KMS-11 (cell line): ENCODE measurements around the gene CTBP2.

Experiments used
- H2AFZ ChIP-seq: fragments of 200-600 bp; sonication (generic); 2 replicates; pipeline ENCODE4 v1.6.1; 2016; ENCODE audit warnings: antibody characterized with exemption, mixed run types, low read depth
- H3K27ac ChIP-seq: fragments of 200-600 bp; sonication (generic); 2 replicates; pipeline ENCODE4 v1.6.1; 2016; ENCODE audit warnings: mild to moderate bottlenecking, mixed run types
- H3K27me3 ChIP-seq: fragments of 200-600 bp; sonication (generic); 2 replicates; pipeline ENCODE4 v1.6.1; 2017; ENCODE audit warnings: mild to moderate bottlenecking, low read depth, mixed run types, moderate library complexity; ENCODE audit not compliant: insufficient read depth
- H3K36me3 ChIP-seq: fragments of 200-600 bp; sonication (generic); 2 replicates; pipeline ENCODE4 v1.6.1; 2017; ENCODE audit warnings: mild to moderate bottlenecking, mixed run types; ENCODE audit not compliant: insufficient read depth
- H3K4me1 ChIP-seq: fragments of 200-600 bp; sonication (generic); 2 replicates; pipeline ENCODE4 v1.6.1; 2016; ENCODE audit warnings: mild to moderate bottlenecking, low read depth, mixed run types; ENCODE audit not compliant: poor library complexity, severe bottlenecking
- H3K4me2 ChIP-seq: fragments of 200-600 bp; sonication (generic); 2 replicates; pipeline ENCODE4 v1.7.0; 2016; ENCODE audit warnings: mild to moderate bottlenecking, mixed run types
- H3K4me3 ChIP-seq: fragments of 200-600 bp; sonication (generic); IDR thresholded peaks from 2 replicates; pipeline ENCODE4 v1.6.1; 2017; ENCODE audit warnings: low read depth, low read length, mixed read lengths; ENCODE audit not compliant: insufficient read depth
- H3K79me2 ChIP-seq: fragments of 200-600 bp; sonication (generic); 2 replicates; pipeline ENCODE4 v1.6.1; 2016; ENCODE audit warnings: low read depth, mixed run types; ENCODE audit not compliant: insufficient read depth
- H3K9ac ChIP-seq: fragments of 200-600 bp; sonication (generic); 2 replicates; pipeline ENCODE4 v1.6.1; 2016; ENCODE audit warnings: mild to moderate bottlenecking, mixed run types
- H4K20me1 ChIP-seq: fragments of 200-600 bp; sonication (generic); 2 replicates; pipeline ENCODE4 v1.6.1; 2016; ENCODE audit warnings: mild to moderate bottlenecking, mixed run types; ENCODE audit not compliant: insufficient read depth
- TF ChIP-seq, protein P1 (sequence below): fragments of 200-600 bp; sonication (generic); conservative IDR thresholded peaks from 2 replicates; pipeline ENCODE4 v1.6.1; 2017; ENCODE audit warnings: low read depth, mild to moderate bottlenecking, antibody characterized with exemption, low read length, moderate library complexity, mixed read lengths

Gene CTBP2

DNA sequence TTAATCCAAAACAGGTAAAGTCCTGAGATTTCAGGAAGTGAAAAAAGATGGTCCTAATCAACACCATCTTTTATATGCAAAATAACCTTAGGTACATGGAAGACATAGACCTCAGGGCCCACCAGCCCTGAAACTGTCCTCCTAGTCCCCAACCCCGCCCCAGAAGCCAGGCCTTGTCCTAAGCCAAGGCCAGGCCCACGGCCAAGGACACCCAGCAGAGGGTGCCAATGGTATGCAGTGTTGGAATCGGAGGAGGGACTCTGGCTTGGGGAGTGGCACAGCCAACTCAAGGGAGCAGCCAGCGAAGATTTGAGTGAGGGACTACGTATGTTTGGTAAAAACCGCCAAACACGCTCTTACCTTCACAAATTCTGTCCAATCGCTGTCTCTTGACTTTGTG, 121.7 kb downstream of the CTBP2 start:
- Histone ChIP-seq H3K27ac (no peak overlapping the region), H3K36me3 (no peaks in the 10 kb centered on the region), H3K27me3 (no peaks in the 10 kb centered on the region), H3K4me1 (no peaks in the 10 kb centered on the region), H4K20me1 (no peaks in the 10 kb centered on the region), H3K4me2 (no peak overlapping the region), H2AFZ (no peak overlapping the region), H3K79me2 (no peaks in the 10 kb centered on the region), H3K4me3 (no peak overlapping the region), H3K9ac (no peak overlapping the region)
- TF ChIP-seq, protein P1, sequence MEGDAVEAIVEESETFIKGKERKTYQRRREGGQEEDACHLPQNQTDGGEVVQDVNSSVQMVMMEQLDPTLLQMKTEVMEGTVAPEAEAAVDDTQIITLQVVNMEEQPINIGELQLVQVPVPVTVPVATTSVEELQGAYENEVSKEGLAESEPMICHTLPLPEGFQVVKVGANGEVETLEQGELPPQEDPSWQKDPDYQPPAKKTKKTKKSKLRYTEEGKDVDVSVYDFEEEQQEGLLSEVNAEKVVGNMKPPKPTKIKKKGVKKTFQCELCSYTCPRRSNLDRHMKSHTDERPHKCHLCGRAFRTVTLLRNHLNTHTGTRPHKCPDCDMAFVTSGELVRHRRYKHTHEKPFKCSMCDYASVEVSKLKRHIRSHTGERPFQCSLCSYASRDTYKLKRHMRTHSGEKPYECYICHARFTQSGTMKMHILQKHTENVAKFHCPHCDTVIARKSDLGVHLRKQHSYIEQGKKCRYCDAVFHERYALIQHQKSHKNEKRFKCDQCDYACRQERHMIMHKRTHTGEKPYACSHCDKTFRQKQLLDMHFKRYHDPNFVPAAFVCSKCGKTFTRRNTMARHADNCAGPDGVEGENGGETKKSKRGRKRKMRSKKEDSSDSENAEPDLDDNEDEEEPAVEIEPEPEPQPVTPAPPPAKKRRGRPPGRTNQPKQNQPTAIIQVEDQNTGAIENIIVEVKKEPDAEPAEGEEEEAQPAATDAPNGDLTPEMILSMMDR: no peak

- H4K20me1 ChIP-seq: no peaks in the 10 kb centered on the region
- no peaks in the 10 kb centered on the region for H3K36me3 ChIP-seq
- H3K4me3 ChIP-seq: no peak overlapping the region
- no peak overlapping the region for H3K4me2 ChIP-seq
- H3K27ac ChIP-seq: no peak overlapping the region
- TF ChIP-seq, protein P1: no peak
- no peak overlapping the region for H2AFZ ChIP-seq
- no peaks in the 10 kb centered on the region for H3K79me2 ChIP-seq
- H3K4me1 ChIP-seq: no peaks in the 10 kb centered on the region
- H3K27me3 ChIP-seq: no peaks in the 10 kb centered on the region
- no peak overlapping the region for H3K9ac ChIP-seq
Measured at GRCh38 chr10:125037145-125037877, 123.1 kb downstream of the CTBP2 start.

DNA sequence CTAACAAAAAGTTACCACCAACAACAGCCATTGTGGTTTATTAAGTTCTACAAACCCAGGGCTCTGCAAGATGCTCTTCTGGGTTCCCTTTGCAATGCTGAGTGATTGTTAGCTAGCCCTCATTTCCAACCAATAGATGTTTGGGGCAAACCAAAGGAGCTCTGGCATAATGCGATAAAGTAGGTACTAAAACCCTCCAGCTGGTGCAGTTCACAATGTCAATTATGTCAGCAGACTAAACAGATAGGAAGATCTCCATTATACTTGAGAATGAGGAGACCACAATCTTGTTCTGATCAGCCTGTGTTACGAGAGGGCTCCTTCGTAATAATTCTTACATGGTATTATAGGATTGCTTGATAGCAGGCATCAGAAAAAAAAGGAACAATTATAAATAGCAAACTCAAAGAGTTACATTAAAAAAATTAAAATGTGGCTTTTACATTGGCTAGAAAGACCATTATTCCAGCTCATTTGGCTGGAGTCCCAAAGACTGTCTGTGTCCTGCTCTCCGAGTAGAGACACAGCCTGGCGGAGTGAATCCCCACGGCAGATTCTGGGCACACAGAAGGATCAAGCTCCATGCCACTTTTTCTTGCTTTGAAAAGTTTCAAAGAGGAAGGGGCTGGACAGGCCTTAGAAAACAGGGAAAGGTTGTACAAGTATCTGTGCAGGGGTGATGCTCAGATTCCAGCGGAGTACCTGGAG, 124.6 kb downstream of the CTBP2 start:
- no peak overlapping the region for H3K27ac ChIP-seq
- no peak overlapping the region for H3K4me3 ChIP-seq
- H3K4me2 ChIP-seq: no peak overlapping the region
- TF ChIP-seq, protein P1: no peak
- no peaks in the 10 kb centered on the region for H4K20me1 ChIP-seq
- H3K9ac ChIP-seq: no peak overlapping the region
- H3K36me3 ChIP-seq: no peaks in the 10 kb centered on the region
- H3K27me3 ChIP-seq: no peaks in the 10 kb centered on the region
- no peaks in the 10 kb centered on the region for H3K79me2 ChIP-seq
- H2AFZ ChIP-seq: no peak overlapping the region
- no peaks in the 10 kb centered on the region for H3K4me1 ChIP-seq

- H4K20me1 ChIP-seq: no peaks in the 10 kb centered on the region
- no peak overlapping the region for H3K4me2 ChIP-seq
- no peaks in the 10 kb centered on the region for H3K4me1 ChIP-seq
- TF ChIP-seq, protein P1: no peak
- no peak overlapping the region for H3K27ac ChIP-seq
- no peak overlapping the region for H3K4me3 ChIP-seq
- no peaks in the 10 kb centered on the region for H3K79me2 ChIP-seq
- no peaks in the 10 kb centered on the region for H3K36me3 ChIP-seq
- H3K9ac ChIP-seq: no peak overlapping the region
- H2AFZ ChIP-seq: no peak overlapping the region
- H3K27me3 ChIP-seq: no peaks in the 10 kb centered on the region
Measured at GRCh38 chr10:125035136-125035535, 125.2 kb downstream of the CTBP2 start.
